Neural cell (in vitro differentiated cells): ENCODE data around the gene CDH4.

Experiments used
- RAD21 ChIP-seq: fragments of 450-650 bp; conservative IDR thresholded peaks from 2 replicates; pipeline ENCODE4 v1.6.1; 2014; ENCODE audit warnings: antibody characterized with exemption, mild to moderate bottlenecking, moderate library complexity
- SMC3 ChIP-seq: fragments of 450-650 bp; conservative IDR thresholded peaks from 2 replicates; pipeline ENCODE4 v1.6.1; 2014; ENCODE audit warnings: antibody characterized with exemption, mild to moderate bottlenecking, moderate library complexity; ENCODE audit not compliant: poor library complexity
- TF ChIP-seq, protein P1 (sequence below): fragments of 450-650 bp; IDR thresholded peaks from 2 replicates; pipeline ENCODE4 v1.5.1; 2014; ENCODE audit warnings: antibody characterized with exemption, mild to moderate bottlenecking, moderate library complexity; ENCODE audit not compliant: poor library complexity, severe bottlenecking

DNA sequence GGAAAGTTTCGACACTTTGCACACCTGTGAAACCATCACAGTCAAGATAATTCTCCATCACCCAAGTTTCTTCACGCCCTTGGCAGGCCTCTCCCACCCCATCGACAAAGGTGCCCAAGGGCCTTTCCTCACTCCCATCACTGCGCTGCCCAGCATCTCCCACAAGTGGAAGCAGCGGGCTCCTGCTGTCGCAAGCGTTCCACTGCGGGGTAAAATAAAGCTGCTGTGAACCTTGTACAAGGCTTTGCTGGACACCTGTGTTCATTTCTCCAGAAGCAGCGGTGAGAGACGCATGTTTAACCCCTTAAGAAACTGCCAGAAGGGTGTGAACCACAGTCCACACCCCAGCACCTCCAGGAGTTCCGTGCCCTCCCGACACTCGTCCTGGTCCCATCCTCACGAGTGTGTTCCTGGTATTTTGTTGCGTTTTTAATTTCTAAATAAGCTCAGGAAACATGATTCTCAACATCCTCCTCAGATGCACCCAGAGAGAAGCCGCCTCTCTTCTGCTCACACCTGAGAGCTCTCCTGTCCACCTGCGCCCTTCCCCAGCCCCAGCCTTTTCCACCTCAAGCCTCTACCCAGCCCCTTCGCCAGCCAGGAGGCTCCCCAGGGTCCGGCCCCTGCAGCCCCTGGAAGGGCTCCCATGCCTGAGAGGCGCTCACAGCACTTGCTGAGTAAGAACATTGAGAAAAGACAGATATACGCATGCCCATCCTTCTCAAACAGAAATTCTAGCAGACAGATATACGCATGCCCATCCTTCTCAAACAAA is 716.2 kb downstream of the CDH4 start:
- TF ChIP-seq SMC3, result no peak
- TF ChIP-seq, protein P1, sequence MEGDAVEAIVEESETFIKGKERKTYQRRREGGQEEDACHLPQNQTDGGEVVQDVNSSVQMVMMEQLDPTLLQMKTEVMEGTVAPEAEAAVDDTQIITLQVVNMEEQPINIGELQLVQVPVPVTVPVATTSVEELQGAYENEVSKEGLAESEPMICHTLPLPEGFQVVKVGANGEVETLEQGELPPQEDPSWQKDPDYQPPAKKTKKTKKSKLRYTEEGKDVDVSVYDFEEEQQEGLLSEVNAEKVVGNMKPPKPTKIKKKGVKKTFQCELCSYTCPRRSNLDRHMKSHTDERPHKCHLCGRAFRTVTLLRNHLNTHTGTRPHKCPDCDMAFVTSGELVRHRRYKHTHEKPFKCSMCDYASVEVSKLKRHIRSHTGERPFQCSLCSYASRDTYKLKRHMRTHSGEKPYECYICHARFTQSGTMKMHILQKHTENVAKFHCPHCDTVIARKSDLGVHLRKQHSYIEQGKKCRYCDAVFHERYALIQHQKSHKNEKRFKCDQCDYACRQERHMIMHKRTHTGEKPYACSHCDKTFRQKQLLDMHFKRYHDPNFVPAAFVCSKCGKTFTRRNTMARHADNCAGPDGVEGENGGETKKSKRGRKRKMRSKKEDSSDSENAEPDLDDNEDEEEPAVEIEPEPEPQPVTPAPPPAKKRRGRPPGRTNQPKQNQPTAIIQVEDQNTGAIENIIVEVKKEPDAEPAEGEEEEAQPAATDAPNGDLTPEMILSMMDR, result no peak
- no peak for TF ChIP-seq RAD21
